Caco-2 (cell line): Measurements from ENCODE around the gene LACTBL1. TPM values are rescaled to one million over a fixed set of nuclear protein-coding genes. Genes with fewer than 3 reads are reported as not detected.

Source experiments
- BruUV-seq: library from RNA; stranded (reverse); fragments of 400-500 nt; replicated peaks from 2 replicates; lab custom pipeline; 2021; lab: Mats Ljungman, UMichigan
- CTCF ChIA-PET: fragments of 300-600 bp; sonication (Branson Sonifier 250); formaldehyde crosslinking; loops from one replicate; lab custom pipeline; 2022; ENCODE audit warnings: antibody characterized with exemption; lab: Charles Lee
- POLR2A ChIA-PET: fragments of 300-600 bp; sonication (Branson Sonifier 250); formaldehyde crosslinking; loops from one replicate; lab custom pipeline; 2022; ENCODE audit warnings: antibody characterized with exemption; lab: Charles Lee
- DNase-seq, 2 experiments: peaks; one replicate each; pipeline versions ENCODE4 v3.0.0 to v3.0.0-alpha.2; 2020 to 2022
- H3K27me3 ChIP-seq: replicated peaks from 2 replicates; pipeline ENCODE4 v1.6.0; 2011; ENCODE audit warnings: low read length; ENCODE audit not compliant: control insufficient read depth, insufficient read depth
- H3K36me3 ChIP-seq: 2 replicates; pipeline ENCODE4 v1.5.1; 2011; ENCODE audit warnings: low read length; ENCODE audit not compliant: control insufficient read depth, insufficient read depth
- H3K4me1 ChIP-seq: fragments of 250-450 bp; sonication (Bioruptor Pico); 2 replicates; pipeline ENCODE4 v1.5.1; 2020; ENCODE audit warnings: mild to moderate bottlenecking
- H3K4me3 ChIP-seq: 2 replicates; pipeline ENCODE4 v1.5.1; 2011; ENCODE audit warnings: low read depth, mild to moderate bottlenecking, control low read depth, low read length
- H3K9me3 ChIP-seq: fragments of 250-450 bp; sonication (Bioruptor Pico); 2 replicates; pipeline ENCODE4 v1.5.1; 2020; ENCODE audit warnings: mild to moderate bottlenecking, moderate library complexity
- H3K27ac Mint-ChIP-seq: one replicate; pipeline ENCODE4 v1.8.0; 2022; ENCODE audit warnings: mixed read lengths; ENCODE audit not compliant: unreplicated experiment
- H3K27me3 Mint-ChIP-seq: one replicate; pipeline ENCODE4 v1.8.0; 2022; ENCODE audit warnings: mixed read lengths; ENCODE audit not compliant: insufficient read depth, unreplicated experiment
- H3K36me3 Mint-ChIP-seq: one replicate; pipeline ENCODE4 v1.8.0; 2022; ENCODE audit warnings: mild to moderate bottlenecking, mixed read lengths; ENCODE audit not compliant: insufficient read depth, unreplicated experiment
- H3K4me1 Mint-ChIP-seq: one replicate; pipeline ENCODE4 v1.8.0; 2022; ENCODE audit warnings: low read depth, mixed read lengths; ENCODE audit not compliant: unreplicated experiment
- H3K4me3 Mint-ChIP-seq: one replicate; pipeline ENCODE4 v1.8.0; 2022; ENCODE audit warnings: mild to moderate bottlenecking, moderate library complexity, mixed read lengths; ENCODE audit not compliant: unreplicated experiment
- H3K9me3 Mint-ChIP-seq: one replicate; pipeline ENCODE4 v1.8.0; 2022; ENCODE audit warnings: mixed read lengths; ENCODE audit not compliant: unreplicated experiment
- intact Hi-C: fragments of 100-400 bp; cut with micrococcal nuclease; formaldehyde crosslinking; loops from one replicate; pipeline ENCODE4 v1.10.0; 2022; ENCODE audit not compliant: unreplicated experiment
- total RNA-seq: library from RNA; stranded (reverse); gene quantifications from 2 replicates; pipeline ENCODE4 v1.2.3, GENCODE V29; 2022
- TF ChIP-seq, protein P1 (sequence below), 2 experiments: fragments of 200-600 bp in 1 of 2; IDR thresholded peaks; 1 replicate in 1 of 2; 2 replicates in 1 of 2; pipeline versions ENCODE4 v1.5.1 to v1.8.0; 2011 to 2022; ENCODE audit warnings: antibody characterized with exemption in 1 of 2, control low read depth in 1 of 2, inconsistent platforms in 1 of 2, low read depth in 1 of 2, low read length in 1 of 2, mild to moderate bottlenecking in 1 of 2, moderate library complexity in 1 of 2; ENCODE audit not compliant: insufficient read depth in 1 of 2, severe bottlenecking in 1 of 2, unreplicated experiment in 1 of 2

Gene LACTBL1
- total RNA-seq, 1 experiment from 2014 or later: not detected

DNA sequence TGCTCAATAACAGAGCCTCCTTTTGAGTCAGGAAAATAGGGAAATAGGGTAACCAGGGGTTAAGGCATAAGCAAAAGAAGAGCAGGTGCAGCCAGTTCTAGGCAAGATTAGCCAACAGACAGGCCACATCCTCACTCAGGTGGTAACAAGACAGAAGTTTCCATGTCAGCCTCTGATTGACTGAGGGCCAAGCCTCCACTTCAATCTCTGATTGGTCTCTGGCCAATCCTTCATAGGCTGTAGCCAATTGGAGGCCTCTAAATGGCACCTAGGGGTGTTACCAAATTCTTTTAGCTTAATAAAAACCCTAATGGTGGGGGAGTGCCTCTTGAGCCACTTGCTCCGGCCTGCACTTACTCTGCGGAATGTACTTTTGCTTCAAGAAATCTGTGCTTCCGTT is 37.2 kb downstream of the LACTBL1 start:
- ChIA-PET POLR2A (no interaction called here), CTCF (interaction anchor here (0.6 kb wide), 1 partner anchor 231 kb away, joined by 3 read pairs; no protein-coding TSS in a partner anchor)
- TF ChIP-seq, protein P1, sequence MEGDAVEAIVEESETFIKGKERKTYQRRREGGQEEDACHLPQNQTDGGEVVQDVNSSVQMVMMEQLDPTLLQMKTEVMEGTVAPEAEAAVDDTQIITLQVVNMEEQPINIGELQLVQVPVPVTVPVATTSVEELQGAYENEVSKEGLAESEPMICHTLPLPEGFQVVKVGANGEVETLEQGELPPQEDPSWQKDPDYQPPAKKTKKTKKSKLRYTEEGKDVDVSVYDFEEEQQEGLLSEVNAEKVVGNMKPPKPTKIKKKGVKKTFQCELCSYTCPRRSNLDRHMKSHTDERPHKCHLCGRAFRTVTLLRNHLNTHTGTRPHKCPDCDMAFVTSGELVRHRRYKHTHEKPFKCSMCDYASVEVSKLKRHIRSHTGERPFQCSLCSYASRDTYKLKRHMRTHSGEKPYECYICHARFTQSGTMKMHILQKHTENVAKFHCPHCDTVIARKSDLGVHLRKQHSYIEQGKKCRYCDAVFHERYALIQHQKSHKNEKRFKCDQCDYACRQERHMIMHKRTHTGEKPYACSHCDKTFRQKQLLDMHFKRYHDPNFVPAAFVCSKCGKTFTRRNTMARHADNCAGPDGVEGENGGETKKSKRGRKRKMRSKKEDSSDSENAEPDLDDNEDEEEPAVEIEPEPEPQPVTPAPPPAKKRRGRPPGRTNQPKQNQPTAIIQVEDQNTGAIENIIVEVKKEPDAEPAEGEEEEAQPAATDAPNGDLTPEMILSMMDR (IDR thresholded peaks at IDR 0.05; ENCODE audit: insufficient read depth in 1 of 2, low read depth in 1 of 2, low read length in 1 of 2, severe bottlenecking in 1 of 2, unreplicated experiment in 1 of 2): no peak
- Histone ChIP-seq H3K36me3 (no peaks in the 10 kb centered on the region), H3K27me3 (no peaks in the 10 kb centered on the region), H3K4me1 (no peaks in the 10 kb centered on the region), H3K4me3 (no peak overlapping the region), H3K9me3 (no peaks in the 10 kb centered on the region)
- Mint-ChIP-seq H3K27me3 (no peaks in the 10 kb centered on the region), H3K4me1 (no peaks in the 10 kb centered on the region), H3K27ac (no peak overlapping the region), H3K9me3 (peaks cover 14% of the 10 kb centered on the region), H3K36me3 (no peaks in the 10 kb centered on the region), H3K4me3 (no peak overlapping the region)
- DNase-seq: no peak
- intact Hi-C loops: no loop called here
- no TSS peak for BruUV-seq

DNA sequence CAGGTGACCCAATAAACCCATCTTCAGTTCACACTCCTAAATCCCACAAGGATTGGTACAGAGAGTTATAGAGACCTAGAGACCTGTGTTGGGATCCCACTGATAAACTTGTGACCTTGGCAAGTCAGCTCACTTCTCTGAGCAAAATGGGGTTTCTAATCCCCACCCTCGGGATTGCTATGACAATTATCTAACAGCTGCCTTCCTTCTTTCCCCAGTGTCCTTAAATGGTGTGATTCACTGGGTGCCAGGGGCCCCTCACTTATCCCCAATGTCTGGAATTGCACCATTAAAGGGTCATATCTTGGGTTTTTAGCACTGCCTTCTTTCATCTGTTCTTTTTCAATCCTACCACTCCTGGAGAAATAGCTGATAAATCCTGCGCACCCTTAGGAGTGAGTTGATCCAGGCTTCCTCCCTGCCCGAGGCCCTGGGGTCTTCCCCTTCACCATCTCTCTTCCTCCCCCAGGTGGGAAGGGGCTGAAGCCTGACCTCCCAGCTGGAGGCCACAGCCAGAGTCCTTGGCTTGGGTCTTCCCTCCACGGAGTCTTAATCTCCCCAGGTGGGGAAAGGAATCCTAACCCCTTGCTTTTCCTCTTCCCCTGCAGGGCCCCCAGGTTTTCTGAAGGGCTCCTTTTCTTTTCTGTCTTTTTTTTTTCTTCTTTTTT is 39.7 kb downstream of the LACTBL1 start:
- Mint-ChIP-seq H3K36me3 (no peaks in the 10 kb centered on the region), H3K4me1 (no peaks in the 10 kb centered on the region), H3K27ac (no peak overlapping the region), H3K27me3 (peaks cover 9% of the 10 kb centered on the region), H3K4me3 (no peak overlapping the region), H3K9me3 (peaks cover 10% of the 10 kb centered on the region)
- Histone ChIP-seq H3K4me3 (no peak overlapping the region), H3K36me3 (no peaks in the 10 kb centered on the region), H3K9me3 (no peaks in the 10 kb centered on the region), H3K27me3 (no peaks in the 10 kb centered on the region), H3K4me1 (no peaks in the 10 kb centered on the region)
- CTCF ChIA-PET: no interaction called here
- no TSS peak for BruUV-seq
- POLR2A ChIA-PET: no interaction called here
- intact Hi-C loops: no loop called here
- TF ChIP-seq, protein P1 (IDR thresholded peaks at IDR 0.05; ENCODE audit: insufficient read depth in 1 of 2, low read depth in 1 of 2, low read length in 1 of 2, severe bottlenecking in 1 of 2, unreplicated experiment in 1 of 2): no peak
- no peak for DNase-seq

DNA sequence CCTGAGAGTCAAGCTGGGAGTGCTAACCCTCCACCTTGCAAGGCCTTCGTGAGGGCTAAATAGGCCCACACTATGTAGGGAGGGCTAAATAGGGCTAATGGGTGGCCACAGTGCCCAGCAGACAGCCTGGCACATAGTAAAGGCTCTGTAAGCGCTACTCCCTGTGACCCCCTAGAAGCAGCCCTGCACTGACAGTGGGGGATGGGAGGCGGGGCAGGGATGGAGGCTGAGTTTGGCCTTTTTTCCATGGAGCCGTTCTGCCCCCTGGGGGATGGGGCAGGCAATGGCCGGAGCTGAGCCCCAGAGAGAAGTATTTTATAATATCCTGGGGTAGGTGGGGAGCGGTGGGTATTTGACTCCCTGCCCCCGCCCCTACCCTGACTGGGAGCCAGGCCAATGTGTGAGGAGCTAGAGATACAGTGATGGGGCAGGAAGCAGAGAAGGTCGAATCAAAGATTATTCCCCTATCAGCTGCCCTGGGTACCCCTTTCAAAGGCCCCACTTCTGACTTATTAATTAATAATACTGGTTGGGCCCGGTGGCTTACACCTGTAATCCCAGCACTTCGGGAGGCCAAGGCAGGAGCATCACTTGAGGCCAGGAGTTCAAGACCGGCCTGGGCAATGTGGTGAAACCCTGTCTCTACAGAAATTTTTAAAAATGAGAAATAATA is 42.3 kb downstream of the LACTBL1 start:
- DNase-seq: peak in 1 of 2 experiments; percentile 64
- BruUV-seq: no TSS peak
- CTCF ChIA-PET: interaction anchor here (1.0 to 1.3 kb wide), 2 partner anchors 226 to 256 kb away, joined by 3 read pairs; no protein-coding TSS in a partner anchor

More for the DNA sequence above, 42.3 kb downstream of the LACTBL1 start:
- no peaks in the 10 kb centered on the region for H3K36me3 Mint-ChIP-seq
- H3K27me3 Mint-ChIP-seq: peaks cover 9% of the 10 kb centered on the region
- TF ChIP-seq, protein P1 (IDR thresholded peaks at IDR 0.05; ENCODE audit: insufficient read depth in 1 of 2, low read depth in 1 of 2, low read length in 1 of 2, severe bottlenecking in 1 of 2, unreplicated experiment in 1 of 2): peak; percentile 61 to 70
- no peaks in the 10 kb centered on the region for H3K27me3 ChIP-seq
- no peaks in the 10 kb centered on the region for H3K36me3 ChIP-seq
- H3K9me3 Mint-ChIP-seq: no peaks in the 10 kb centered on the region
- POLR2A ChIA-PET: no interaction called here
- H3K4me1 Mint-ChIP-seq: no peaks in the 10 kb centered on the region
- H3K4me3 ChIP-seq: no peak overlapping the region
- no peak overlapping the region for H3K27ac Mint-ChIP-seq
- H3K4me1 ChIP-seq: no peaks in the 10 kb centered on the region
- H3K9me3 ChIP-seq: no peaks in the 10 kb centered on the region
- no peak overlapping the region for H3K4me3 Mint-ChIP-seq
- intact Hi-C loops: loop anchor here (1.0 kb wide), 2 partner anchors 256 to 265 kb away; no protein-coding TSS in a partner anchor
